Right cardiac atrium (tissue), 5 donors: ENCODE measurements around the gene PTPRD. TPM values are rescaled to one million over a fixed set of nuclear protein-coding genes. Genes with fewer than 3 reads are reported as not detected.

Experiments
- ATAC-seq, 2 donors: fragments of 200-7000 bp; cut with Tn5 transposase; one replicate each; pipeline versions ENCODE4 v1.8.0 to v1.9.1; 2020; ENCODE audit warnings: moderate library complexity in 2 of 2, mild to moderate bottlenecking in 1 of 2
- DNase-seq, 3 donors: peaks; one replicate each; pipeline ENCODE4 v3.0.0-alpha.2; 2020
- H3K27ac ChIP-seq: one replicate; pipeline ENCODE4 v1.5.1; 2013; ENCODE audit warnings: mild to moderate bottlenecking, low read length, control low read depth, moderate library complexity
- H3K27me3 ChIP-seq: one replicate; pipeline ENCODE4 v1.6.1; 2013; ENCODE audit not compliant: control insufficient read depth, insufficient read depth
- H3K4me1 ChIP-seq: one replicate; pipeline ENCODE4 v1.6.1; 2013; ENCODE audit warnings: low read length; ENCODE audit not compliant: control insufficient read depth, insufficient read depth
- H3K4me3 ChIP-seq: one replicate; pipeline ENCODE4 v1.5.1; 2013; ENCODE audit warnings: low read length, control low read depth
- H3K9me3 ChIP-seq: one replicate; pipeline ENCODE4 v1.6.1; 2013; ENCODE audit warnings: low read length; ENCODE audit not compliant: control insufficient read depth
- WGBS: extraction: QIAGEN DNeasy Blood & Tissue Kit; methylation state at CpG from one replicate; pipeline ENCODE4 v1.1.7; 2013; 5-methylcytosine and 5-hydroxymethylcytosine counted together
- intact Hi-C, 4 donors: fragments of 100-400 bp; cut with DNase I; formaldehyde crosslinking; loops; one replicate each; pipeline versions ENCODE4 v1.11.0 to v1.14.0; 2022 to 2023
- polyA plus RNA-seq: library from polyadenylated mRNA; stranded (reverse); fragments of 200-250 nt; gene quantifications from one replicate; pipeline ENCODE4 v1.2.3, GENCODE V29; 2013
- total RNA-seq, 4 donors: library from RNA; stranded (reverse); fragmentation: NEBNext Ultra II Directional; extraction: Animal tissue kit (Norgen Biotek cat#: 25700); gene quantifications; one replicate each; pipeline ENCODE4 v1.2.1, GENCODE V29; 2021
- donor health status: healthy with polysubstance abuse.
- donor health status: DM: no; HTN: yes; CAD: no.
- donor health status: DM: no; HTN: no; CAD: no.
- donor health status: DM: no; HTN: yes; CAD: no; lungs with severe emphysema.
- donor health status: DM: yes; HTN: yes; CAD: no.

Gene PTPRD
- total and polyA plus RNA-seq, 5 donors: 1.3 to 11.8 (median 7.1) TPM

DNA sequence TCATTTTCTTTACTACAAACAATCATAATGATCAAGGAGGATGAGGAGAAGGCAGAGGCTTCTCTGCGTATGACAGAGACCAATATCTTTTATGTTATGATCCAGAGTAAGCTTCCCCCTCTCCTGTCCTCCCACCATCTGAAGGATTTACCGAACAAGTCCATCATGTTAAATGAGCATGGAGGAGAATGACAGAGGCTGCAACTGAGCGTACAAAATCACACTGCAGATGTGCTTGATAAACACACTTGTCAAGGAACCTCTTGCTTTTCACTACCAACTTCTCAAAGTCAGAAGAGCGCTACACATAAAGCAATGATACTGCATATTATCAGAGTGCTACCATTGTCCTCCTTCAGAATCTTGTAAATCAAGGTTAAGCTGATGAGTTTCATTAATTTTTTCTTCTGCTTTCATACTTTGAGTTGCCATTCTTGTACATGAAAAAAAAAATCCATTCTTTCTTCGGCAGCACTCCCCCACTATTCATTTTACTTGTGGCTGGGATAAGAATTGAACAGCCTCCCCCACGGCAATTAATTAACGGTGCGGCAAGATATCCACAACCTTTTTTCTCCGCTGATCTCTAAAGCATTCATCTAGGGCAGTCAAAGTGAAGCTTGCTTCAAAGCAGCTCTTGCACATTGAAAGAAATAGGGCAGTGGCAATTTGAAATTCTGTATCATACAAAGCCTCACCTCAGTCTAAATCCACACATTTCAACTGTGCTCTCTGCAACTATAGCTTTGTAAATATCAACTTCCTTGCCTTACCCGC is 2139.4 kb downstream of the PTPRD start:
- intact Hi-C loops: no loop called here
- Histone ChIP-seq H3K27me3 (no peaks in the 10 kb centered on the region), H3K9me3 (no peaks in the 10 kb centered on the region), H3K4me3 (no peak overlapping the region), H3K27ac (no peak overlapping the region), H3K4me1 (no peaks in the 10 kb centered on the region)
- ATAC-seq: no peak
- DNase-seq: no peak
- 91% methylated on average over 10 of the region's 10 CpGs for WGBS

DNA sequence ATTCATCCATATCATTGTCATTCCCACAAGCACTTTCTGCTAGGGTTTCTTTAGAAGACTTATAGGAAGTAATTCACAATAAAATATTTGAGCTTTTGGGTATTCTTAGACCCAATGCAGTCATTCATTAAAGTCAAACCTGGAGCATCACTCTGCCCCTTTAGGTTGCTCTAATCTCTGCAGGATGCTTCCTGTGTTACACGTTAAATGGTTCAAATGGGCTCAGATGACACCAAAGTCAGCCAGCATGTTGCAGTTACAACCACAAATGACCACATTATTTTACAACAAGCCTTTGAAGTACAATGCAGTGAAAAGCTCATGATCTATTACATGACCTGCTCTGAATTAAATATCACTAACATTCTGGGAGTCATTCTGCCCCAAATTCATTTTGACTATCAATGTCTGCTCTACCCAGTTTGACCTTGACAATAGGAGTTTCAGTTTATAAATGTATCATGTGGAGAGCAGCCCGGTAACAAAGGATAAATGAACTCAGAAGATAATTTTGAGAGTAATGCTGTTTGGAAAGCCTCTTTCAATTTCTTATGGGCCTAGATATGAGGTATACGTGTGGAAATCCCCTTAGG is 2144.7 kb downstream of the PTPRD start:
- no peaks in the 10 kb centered on the region for H3K9me3 ChIP-seq
- intact Hi-C loops: no loop called here
- no peak overlapping the region for H3K27ac ChIP-seq

DNA sequence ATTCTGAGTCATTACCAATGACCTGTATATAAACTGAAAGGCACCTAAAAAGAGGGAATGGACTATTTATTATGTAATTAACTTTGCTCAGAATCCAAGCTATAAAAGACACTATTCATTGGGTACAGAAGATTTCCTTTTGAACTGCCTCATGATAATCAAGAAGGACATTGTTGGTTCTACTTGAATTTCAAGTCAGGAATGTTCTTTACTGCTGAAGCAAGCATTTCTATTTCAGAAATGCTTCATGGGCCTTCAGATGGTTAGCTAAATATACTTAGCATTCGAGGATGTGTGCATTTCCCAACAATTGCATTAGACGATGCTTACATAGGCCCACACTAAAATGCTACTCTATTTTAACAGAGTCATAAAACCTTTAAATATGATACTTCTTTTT is 2155.0 kb downstream of the PTPRD start:
- no peak for ATAC-seq
- 56% methylated on average over 2 of the region's 2 CpGs for WGBS
- H3K4me1 ChIP-seq: no peaks in the 10 kb centered on the region
- H3K27ac ChIP-seq: no peak overlapping the region
- no peak for DNase-seq
- intact Hi-C loops: no loop called here
- H3K9me3 ChIP-seq: no peaks in the 10 kb centered on the region
- H3K4me3 ChIP-seq: no peak overlapping the region
- H3K27me3 ChIP-seq: no peaks in the 10 kb centered on the region

More for the DNA sequence above, 2144.7 kb downstream of the PTPRD start:
- Histone ChIP-seq H3K4me1 (no peaks in the 10 kb centered on the region), H3K4me3 (no peak overlapping the region), H3K27me3 (no peaks in the 10 kb centered on the region)
- ATAC-seq: no peak
- WGBS: 72% methylated on average over 3 of the region's 3 CpGs
- DNase-seq: no peak

GRCh38 chr9:8457055-8457454 is 2155.7 kb downstream of the PTPRD start:
- intact Hi-C loops: no loop called here
- no peak overlapping the region for H3K27ac ChIP-seq
- H3K4me1 ChIP-seq: no peaks in the 10 kb centered on the region
- H3K9me3 ChIP-seq: no peaks in the 10 kb centered on the region
- no peaks in the 10 kb centered on the region for H3K27me3 ChIP-seq
- DNase-seq: peak; percentile 15 to 64 (median 23)
- ATAC-seq: peak in 1 of 2 donors; percentile 78
- H3K4me3 ChIP-seq: no peak overlapping the region
- 34% methylated on average over 5 of the region's 5 CpGs for WGBS

DNA sequence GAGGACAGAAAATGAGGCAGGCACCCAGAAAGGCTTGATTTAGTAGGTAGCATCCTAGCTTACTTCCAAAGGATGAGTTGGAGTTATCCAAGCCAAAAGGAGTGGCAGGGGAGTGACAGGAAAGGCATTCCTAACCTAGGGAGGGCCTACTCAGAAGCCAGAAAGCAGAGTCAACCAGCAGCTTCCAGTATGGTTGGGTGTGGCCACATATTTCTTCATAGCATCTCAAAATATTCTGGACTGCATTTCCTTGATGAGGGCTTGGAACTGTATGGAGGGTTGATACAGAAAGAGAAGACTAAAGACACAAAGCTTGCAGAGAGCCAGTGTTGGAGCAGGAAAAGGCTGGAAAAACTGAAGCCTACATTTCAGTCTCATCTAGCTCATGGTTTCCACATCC is 2156.5 kb downstream of the PTPRD start:
- no peaks in the 10 kb centered on the region for H3K9me3 ChIP-seq
- H3K27ac ChIP-seq: no peak overlapping the region
- no peaks in the 10 kb centered on the region for H3K27me3 ChIP-seq
- ATAC-seq (peak; percentile 59 to 78), DNase-seq (no peak)
- no peak overlapping the region for H3K4me3 ChIP-seq
- no peaks in the 10 kb centered on the region for H3K4me1 ChIP-seq
- intact Hi-C loops: no loop called here

DNA sequence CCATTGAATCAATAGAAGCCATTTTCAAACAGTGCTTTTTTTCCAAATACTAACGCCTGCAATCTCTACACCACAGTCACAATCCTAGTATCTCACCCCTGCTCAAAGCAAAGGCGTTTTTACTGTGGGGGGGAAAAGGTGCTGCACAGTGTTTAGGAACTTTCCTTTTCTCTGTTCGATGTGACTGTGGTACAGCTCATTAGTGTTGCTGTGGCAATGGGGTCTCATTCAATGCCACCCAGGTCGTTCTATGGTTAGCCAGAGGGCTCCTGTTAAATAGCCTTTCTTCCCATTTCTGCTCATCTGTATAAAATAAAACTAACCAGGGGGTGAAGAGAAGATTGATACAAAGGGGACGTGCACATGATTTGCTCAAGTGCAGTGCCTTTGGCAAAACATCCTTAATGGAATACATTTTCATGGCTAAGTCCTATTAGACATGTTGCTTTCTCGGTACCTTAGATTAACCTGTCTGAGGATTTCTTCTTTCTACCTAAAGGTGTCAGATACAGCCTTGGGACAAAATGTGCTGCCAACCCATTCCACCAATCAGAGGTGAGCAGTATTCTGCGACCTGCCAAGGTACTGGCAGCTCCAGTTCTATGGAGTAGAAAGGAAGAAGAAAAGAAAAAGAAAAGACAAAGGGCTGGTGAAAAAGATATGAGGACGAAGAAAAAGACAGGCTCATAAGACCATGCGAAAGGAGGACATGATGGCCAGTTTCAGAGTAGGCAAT is 2161.8 kb downstream of the PTPRD start:
- Histone ChIP-seq H3K9me3 (no peaks in the 10 kb centered on the region), H3K4me1 (no peaks in the 10 kb centered on the region), H3K4me3 (no peak overlapping the region), H3K27ac (no peak overlapping the region), H3K27me3 (no peaks in the 10 kb centered on the region)
- intact Hi-C loops: no loop called here
- no peak for DNase-seq
- 83% methylated on average over 9 of the region's 9 CpGs for WGBS
- no peak for ATAC-seq

GRCh38 chr9:8448226-8448625 is 2164.6 kb downstream of the PTPRD start:
- ATAC-seq (no peak), DNase-seq (no peak)
- no peak overlapping the region for H3K27ac ChIP-seq
- H3K4me1 ChIP-seq: no peaks in the 10 kb centered on the region
- no peaks in the 10 kb centered on the region for H3K9me3 ChIP-seq
- WGBS: 95% methylated on average over 7 of the region's 7 CpGs
- H3K4me3 ChIP-seq: no peak overlapping the region
- intact Hi-C loops: no loop called here
- no peaks in the 10 kb centered on the region for H3K27me3 ChIP-seq

GRCh38 chr9:8447601-8448000 is 2165.2 kb downstream of the PTPRD start:
- no peak overlapping the region for H3K4me3 ChIP-seq

GRCh38 chr9:8437876-8438275 is 2174.9 kb downstream of the PTPRD start:
- Histone ChIP-seq H3K9me3 (no peaks in the 10 kb centered on the region), H3K4me3 (no peak overlapping the region), H3K4me1 (no peaks in the 10 kb centered on the region), H3K27ac (no peak overlapping the region), H3K27me3 (no peaks in the 10 kb centered on the region)
- no peak for ATAC-seq
- no peak for DNase-seq
- intact Hi-C loops: no loop called here

More at GRCh38 chr9:8447601-8448000, 2165.2 kb downstream of the PTPRD start:
- H3K4me1 ChIP-seq: no peaks in the 10 kb centered on the region
- ATAC-seq: no peak
- 88% methylated on average over 4 of the region's 4 CpGs for WGBS
- no peak for DNase-seq
- intact Hi-C loops: no loop called here
- no peak overlapping the region for H3K27ac ChIP-seq
- no peaks in the 10 kb centered on the region for H3K9me3 ChIP-seq
- no peaks in the 10 kb centered on the region for H3K27me3 ChIP-seq

- no peaks in the 10 kb centered on the region for H3K9me3 ChIP-seq
- DNase-seq (no peak), ATAC-seq (no peak)
- 84% methylated on average over 4 of the region's 4 CpGs for WGBS
- H3K27ac ChIP-seq: no peak overlapping the region
- no peaks in the 10 kb centered on the region for H3K4me1 ChIP-seq
- H3K4me3 ChIP-seq: no peak overlapping the region
- intact Hi-C loops: no loop called here
- no peaks in the 10 kb centered on the region for H3K27me3 ChIP-seq
These were observed 2175.5 kb downstream of the PTPRD start for GRCh38 chr9:8437259-8437658.

DNA sequence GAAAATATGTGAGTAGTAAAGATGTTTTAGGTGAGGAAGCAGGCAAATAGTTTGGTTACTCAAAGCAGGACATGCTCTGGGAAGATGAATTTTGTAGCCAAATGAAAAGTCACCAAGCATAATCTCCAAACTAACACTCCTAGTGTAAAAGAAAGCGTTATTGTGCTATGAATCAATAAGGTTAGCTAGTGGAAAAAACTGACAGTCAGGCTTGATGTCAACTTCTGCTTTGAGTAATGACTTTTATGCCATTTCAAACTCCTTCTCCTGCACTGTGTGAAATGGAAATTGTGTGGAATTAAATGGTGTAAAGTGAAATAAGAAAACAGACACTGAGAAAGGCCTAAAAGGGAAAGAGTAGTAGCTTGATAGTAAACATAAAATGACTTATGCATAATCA is 2176.0 kb downstream of the PTPRD start:
- 69% methylated on average over 1 of the region's 1 CpG for WGBS
- H3K4me3 ChIP-seq: no peak overlapping the region
- no peaks in the 10 kb centered on the region for H3K4me1 ChIP-seq
- ATAC-seq (no peak), DNase-seq (no peak)
- H3K27me3 ChIP-seq: no peaks in the 10 kb centered on the region
- intact Hi-C loops: no loop called here
- no peak overlapping the region for H3K27ac ChIP-seq
- no peaks in the 10 kb centered on the region for H3K9me3 ChIP-seq
